GM12878 (cell line): ENCODE results near the gene CAMTA1. TPM values are rescaled to one million over a fixed set of nuclear protein-coding genes. Genes with fewer than 3 reads are reported as not detected.

Source experiments
- ATAC-seq: fragments of 200-7000 bp; cut with Tn5 transposase; 3 replicates; pipeline ENCODE4 v1.9.1; 2020; ENCODE audit warnings: mild to moderate bottlenecking, moderate library complexity
- BruUV-seq: library from RNA; stranded (reverse); fragments of 400-500 nt; replicated peaks from 2 replicates; lab custom pipeline; 2021; lab: Mats Ljungman, UMichigan
- CTCF ChIA-PET: fragments of 300-600 bp; sonication (Branson Sonifier 250); formaldehyde crosslinking; extraction: SDS; loops from one replicate; lab custom pipeline; 2021; ENCODE audit warnings: inconsistent platforms; lab: Yijun Ruan, JAX
- POLR2A ChIA-PET: fragments of 350-600 bp; formaldehyde crosslinking; extraction: SDS; loops from one replicate; lab custom pipeline; 2021; ENCODE audit warnings: inconsistent platforms; lab: Charles Lee
- RAD21 ChIA-PET: fragments of 300-600 bp; sonication (Branson Sonifier 250); formaldehyde crosslinking; loops from one replicate; lab custom pipeline; 2023; ENCODE audit warnings: antibody characterized with exemption; ENCODE audit not compliant: unreplicated experiment; lab: Charles Lee
- SMC1A ChIA-PET: fragments of 300-600 bp; sonication (Branson Sonifier 250); formaldehyde crosslinking; loops from one replicate; lab custom pipeline; 2023; ENCODE audit not compliant: unreplicated experiment, uncharacterized antibody; lab: Charles Lee
- DNase-seq: peaks from one replicate; pipeline ENCODE4 v3.0.0-alpha.2; 2011; ENCODE audit warnings: low read depth, low spot score
- FAIRE-seq: peaks from 3 replicates; lab custom pipeline; 2011; peaks lifted over from hg19 to GRCh38; lab: Jason Lieb, UNC
- H2AFZ ChIP-seq: 2 replicates; pipeline ENCODE4 v1.6.0; 2011; ENCODE audit warnings: low read depth, low read length, control low read depth; ENCODE audit not compliant: control insufficient read depth
- H3K27ac ChIP-seq: 2 replicates; pipeline ENCODE4 v1.5.1; 2011; ENCODE audit warnings: control low read depth; ENCODE audit not compliant: control insufficient read depth, insufficient read depth
- H3K27me3 ChIP-seq, 2 experiments: replicated peaks in 1 of 2; 2 replicates each; pipeline versions ENCODE4 v1.6.0 to v1.6.1; 2011; ENCODE audit warnings: low read length in 1 of 2; ENCODE audit not compliant: control insufficient read depth in 2 of 2, insufficient read depth in 2 of 2
- H3K36me3 ChIP-seq, 2 experiments: 2 replicates each; pipeline ENCODE4 v1.5.1; 2011; ENCODE audit warnings: low read length in 1 of 2; ENCODE audit not compliant: control insufficient read depth in 2 of 2, insufficient read depth in 2 of 2
- H3K4me1 ChIP-seq: 2 replicates; pipeline ENCODE4 v1.6.1; 2011; ENCODE audit warnings: mild to moderate bottlenecking, low read length, moderate library complexity, mixed read lengths; ENCODE audit not compliant: control insufficient read depth, insufficient read depth
- H3K4me2 ChIP-seq: 2 replicates; pipeline ENCODE4 v1.6.0; 2011; ENCODE audit warnings: control low read depth; ENCODE audit not compliant: control insufficient read depth, insufficient read depth
- H3K4me3 ChIP-seq: fragments of 200-600 bp; sonication (generic); 2 replicates; pipeline ENCODE4 v1.5.1; 2016
- H3K79me2 ChIP-seq: 2 replicates; pipeline ENCODE4 v1.6.0; 2011; ENCODE audit warnings: low read length; ENCODE audit not compliant: control insufficient read depth, insufficient read depth
- H3K9ac ChIP-seq: 2 replicates; pipeline ENCODE4 v1.8.0; 2011; ENCODE audit warnings: low read length, control low read depth, mixed read lengths; ENCODE audit not compliant: control insufficient read depth, insufficient read depth
- H3K9me3 ChIP-seq: replicated peaks from 3 replicates; pipeline ENCODE4 v1.5.1; 2011; ENCODE audit warnings: mild to moderate bottlenecking, low read length; ENCODE audit not compliant: control insufficient read depth, insufficient read depth
- H4K20me1 ChIP-seq: 2 replicates; pipeline ENCODE4 v1.6.0; 2011; ENCODE audit not compliant: control insufficient read depth, insufficient read depth
- CREM ChIP-seq: IDR thresholded peaks from 2 replicates; pipeline ENCODE4 v1.6.1; 2014; ENCODE audit warnings: antibody characterized with exemption, low read depth
- PAX5 ChIP-seq: IDR thresholded peaks from 2 replicates; pipeline ENCODE4 v1.6.1; 2011; ENCODE audit warnings: low read depth, low read length, borderline replicate concordance
- POLR2AphosphoS5 ChIP-seq: IDR thresholded peaks from 2 replicates; pipeline ENCODE4 v1.6.1; 2011; ENCODE audit warnings: mild to moderate bottlenecking, low read length, inconsistent platforms
- RELA ChIP-seq: fragments of 450-650 bp; IDR thresholded peaks from 2 replicates; pipeline ENCODE4 v1.8.0; 2014; ENCODE audit warnings: borderline replicate concordance; ENCODE audit not compliant: partially characterized antibody
- SMARCA5 ChIP-seq: fragments of 450-650 bp; IDR thresholded peaks from 2 replicates; pipeline ENCODE4 v1.6.1; 2017; ENCODE audit warnings: mild to moderate bottlenecking
- YY1 ChIP-seq: IDR thresholded peaks from 2 replicates; pipeline ENCODE4 v1.6.1; 2011; ENCODE audit warnings: low read depth, mild to moderate bottlenecking, low read length
- ZBED1 ChIP-seq: IDR thresholded peaks from 2 replicates; pipeline ENCODE4 v1.6.1; 2016; ENCODE audit warnings: borderline replicate concordance
- ZNF274 ChIP-seq: IDR thresholded peaks from one replicate; pipeline ENCODE4 v1.8.0; 2011; ENCODE audit not compliant: insufficient read length, insufficient read depth
- ZZZ3 ChIP-seq: IDR thresholded peaks from 2 replicates; pipeline ENCODE4 v1.6.1; 2011; ENCODE audit warnings: low read depth; ENCODE audit not compliant: control insufficient read depth, insufficient read length
- WGBS: methylation state at CpG from one replicate; pipeline ENCODE4 v1.1.6; 2016; ENCODE audit warnings: low lambda C conversion rate; ENCODE audit not compliant: insufficient replicate concordance, insufficient coverage; ENCODE audit errors: missing lambda C conversion rate; 5-methylcytosine and 5-hydroxymethylcytosine counted together
- in situ Hi-C: fragments of 300-500 bp; cut with MboI; formaldehyde crosslinking; loops from 9 replicates; pipeline ENCODE4 v1.14.3; 2018; ENCODE audit warnings: mixed read lengths
- intact Hi-C: fragments of 100-400 bp; cut with micrococcal nuclease; formaldehyde crosslinking; loops from one replicate; pipeline ENCODE4 v1.14.2; 2022; ENCODE audit not compliant: unreplicated experiment
- polyA plus RNA-seq, 11 experiments: library from polyadenylated mRNA; depleted of rRNA in 4 of 11; unstranded in 6 of 11; stranded (reverse) in 5 of 11; fragments of >200 nt; fragmentation: Nextera tagmentation in 4 of 11; fragmentation: Illumina TruSeq in 1 of 11; extraction: Ambion mirVana in 4 of 11; extraction: Trizol in 1 of 11; gene quantifications; 1 replicate in 1 of 11; 2 replicates in 10 of 11; pipeline versions ENCODE4 v1.2.1 to v1.2.3, GENCODE V29; 2011 to 2016; ENCODE audit warnings: inconsistent platforms in 2 of 11, missing spikeins in 2 of 11, low read depth in 1 of 11
- total RNA-seq, 4 experiments: library from RNA; depleted of rRNA in 3 of 4; stranded (reverse); fragments of >200 nt in 3 of 4; fragmentation: Illumina TruSeq in 1 of 4; extraction: Trizol in 1 of 4; gene quantifications; 2 replicates each; pipeline versions ENCODE4 v1.2.1 to v1.2.3, GENCODE V29; 2013 to 2021
- TF ChIP-seq, protein P1 (sequence below): fragments of 450-650 bp; IDR thresholded peaks from 2 replicates; pipeline ENCODE4 v1.6.1; 2018; ENCODE audit warnings: borderline replicate concordance, mild to moderate bottlenecking; ENCODE audit not compliant: partially characterized antibody
- TF ChIP-seq, protein P2 (sequence below): fragments of 150-350 bp; IDR thresholded peaks from 2 replicates; pipeline ENCODE4 v1.6.1; 2014; ENCODE audit warnings: mild to moderate bottlenecking, low read depth, low read length
- TF ChIP-seq, protein P3 (sequence below): fragments of 450-650 bp; IDR thresholded peaks from 2 replicates; pipeline ENCODE4 v1.6.1; 2018; ENCODE audit warnings: mild to moderate bottlenecking, low read depth, moderate library complexity; ENCODE audit not compliant: partially characterized antibody

Gene CAMTA1
- total and polyA plus RNA-seq, 10 of the 15 experiments (the other 5 are each of a cell fraction or from before 2014, with no cell fraction given): 37.7 to 148 (median 76.4) TPM

DNA sequence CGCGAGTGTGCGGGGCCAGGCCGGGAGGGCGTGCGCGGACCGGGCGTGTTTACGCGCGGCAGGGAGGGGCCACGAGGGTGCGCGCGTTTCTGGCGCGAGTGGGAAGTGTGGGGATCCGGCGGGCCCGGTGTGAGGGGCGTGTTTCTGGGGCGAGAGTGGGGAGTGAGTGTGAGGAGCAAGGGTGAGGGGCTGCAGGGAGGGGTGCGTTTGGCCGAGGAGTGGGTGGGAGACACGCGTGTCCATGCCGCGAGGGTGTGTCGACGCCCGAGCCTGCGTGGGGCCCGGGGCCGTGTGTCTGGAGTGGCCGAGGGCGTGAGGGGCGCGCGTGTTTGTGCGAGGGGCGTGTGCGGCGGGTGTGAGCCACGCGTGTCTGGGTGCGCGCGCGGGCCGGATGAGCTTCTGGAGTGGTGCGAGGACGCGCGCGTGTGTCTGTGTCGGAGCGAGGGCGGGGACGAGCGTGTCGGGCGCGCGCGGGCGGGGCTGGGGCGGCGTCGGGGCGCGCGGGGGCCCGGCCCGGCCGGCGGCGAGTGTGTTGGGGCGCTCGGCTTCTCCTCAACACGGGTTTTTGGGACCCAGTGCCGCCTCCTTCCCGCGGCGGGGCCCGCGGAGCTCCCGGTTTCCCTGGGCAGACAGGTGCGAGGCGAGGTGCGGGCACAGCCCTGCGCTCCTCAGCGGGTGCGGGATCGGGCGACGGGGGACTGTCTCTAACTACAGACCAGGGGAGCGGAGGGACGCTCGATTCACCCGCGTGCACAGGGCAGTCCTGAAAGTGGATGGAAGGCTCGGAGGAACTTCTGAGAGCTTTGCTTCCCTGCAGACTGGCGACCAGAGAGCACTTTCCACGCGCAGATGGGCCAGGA is 920.0 kb downstream of the CAMTA1 start:
- TF ChIP-seq POLR2AphosphoS5 (no peak), ZZZ3 (no peak), ZNF274 (no peak), ZBED1 (no peak), CREM (no peak), YY1 (no peak), SMARCA5 (no peak), RELA (no peak), PAX5 (no peak)
- TF ChIP-seq, protein P1, sequence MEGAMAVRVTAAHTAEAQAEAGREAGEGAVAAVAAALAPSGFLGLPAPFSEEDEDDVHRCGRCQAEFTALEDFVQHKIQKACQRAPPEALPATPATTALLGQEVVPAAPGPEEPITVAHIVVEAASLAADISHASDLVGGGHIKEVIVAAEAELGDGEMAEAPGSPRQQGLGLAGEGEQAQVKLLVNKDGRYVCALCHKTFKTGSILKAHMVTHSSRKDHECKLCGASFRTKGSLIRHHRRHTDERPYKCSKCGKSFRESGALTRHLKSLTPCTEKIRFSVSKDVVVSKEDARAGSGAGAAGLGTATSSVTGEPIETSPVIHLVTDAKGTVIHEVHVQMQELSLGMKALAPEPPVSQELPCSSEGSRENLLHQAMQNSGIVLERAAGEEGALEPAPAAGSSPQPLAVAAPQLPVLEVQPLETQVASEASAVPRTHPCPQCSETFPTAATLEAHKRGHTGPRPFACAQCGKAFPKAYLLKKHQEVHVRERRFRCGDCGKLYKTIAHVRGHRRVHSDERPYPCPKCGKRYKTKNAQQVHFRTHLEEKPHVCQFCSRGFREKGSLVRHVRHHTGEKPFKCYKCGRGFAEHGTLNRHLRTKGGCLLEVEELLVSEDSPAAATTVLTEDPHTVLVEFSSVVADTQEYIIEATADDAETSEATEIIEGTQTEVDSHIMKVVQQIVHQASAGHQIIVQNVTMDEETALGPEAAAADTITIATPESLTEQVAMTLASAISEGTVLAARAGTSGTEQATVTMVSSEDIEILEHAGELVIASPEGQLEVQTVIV: no peak
- TF ChIP-seq, protein P2, sequence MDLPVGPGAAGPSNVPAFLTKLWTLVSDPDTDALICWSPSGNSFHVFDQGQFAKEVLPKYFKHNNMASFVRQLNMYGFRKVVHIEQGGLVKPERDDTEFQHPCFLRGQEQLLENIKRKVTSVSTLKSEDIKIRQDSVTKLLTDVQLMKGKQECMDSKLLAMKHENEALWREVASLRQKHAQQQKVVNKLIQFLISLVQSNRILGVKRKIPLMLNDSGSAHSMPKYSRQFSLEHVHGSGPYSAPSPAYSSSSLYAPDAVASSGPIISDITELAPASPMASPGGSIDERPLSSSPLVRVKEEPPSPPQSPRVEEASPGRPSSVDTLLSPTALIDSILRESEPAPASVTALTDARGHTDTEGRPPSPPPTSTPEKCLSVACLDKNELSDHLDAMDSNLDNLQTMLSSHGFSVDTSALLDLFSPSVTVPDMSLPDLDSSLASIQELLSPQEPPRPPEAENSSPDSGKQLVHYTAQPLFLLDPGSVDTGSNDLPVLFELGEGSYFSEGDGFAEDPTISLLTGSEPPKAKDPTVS: no peak
- TF ChIP-seq, protein P3, sequence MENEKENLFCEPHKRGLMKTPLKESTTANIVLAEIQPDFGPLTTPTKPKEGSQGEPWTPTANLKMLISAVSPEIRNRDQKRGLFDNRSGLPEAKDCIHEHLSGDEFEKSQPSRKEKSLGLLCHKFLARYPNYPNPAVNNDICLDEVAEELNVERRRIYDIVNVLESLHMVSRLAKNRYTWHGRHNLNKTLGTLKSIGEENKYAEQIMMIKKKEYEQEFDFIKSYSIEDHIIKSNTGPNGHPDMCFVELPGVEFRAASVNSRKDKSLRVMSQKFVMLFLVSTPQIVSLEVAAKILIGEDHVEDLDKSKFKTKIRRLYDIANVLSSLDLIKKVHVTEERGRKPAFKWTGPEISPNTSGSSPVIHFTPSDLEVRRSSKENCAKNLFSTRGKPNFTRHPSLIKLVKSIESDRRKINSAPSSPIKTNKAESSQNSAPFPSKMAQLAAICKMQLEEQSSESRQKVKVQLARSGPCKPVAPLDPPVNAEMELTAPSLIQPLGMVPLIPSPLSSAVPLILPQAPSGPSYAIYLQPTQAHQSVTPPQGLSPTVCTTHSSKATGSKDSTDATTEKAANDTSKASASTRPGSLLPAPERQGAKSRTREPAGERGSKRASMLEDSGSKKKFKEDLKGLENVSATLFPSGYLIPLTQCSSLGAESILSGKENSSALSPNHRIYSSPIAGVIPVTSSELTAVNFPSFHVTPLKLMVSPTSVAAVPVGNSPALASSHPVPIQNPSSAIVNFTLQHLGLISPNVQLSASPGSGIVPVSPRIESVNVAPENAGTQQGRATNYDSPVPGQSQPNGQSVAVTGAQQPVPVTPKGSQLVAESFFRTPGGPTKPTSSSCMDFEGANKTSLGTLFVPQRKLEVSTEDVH: no peak
- in situ Hi-C loops: no loop called here
- no TSS peak for BruUV-seq
- CTCF ChIA-PET: no interaction called here
- SMC1A ChIA-PET: no interaction called here
- Histone ChIP-seq H3K27me3 (0 out of 4 replicates have a peak, but pooled peaks cover 0 to 3% of the 10 kb centered on the region in 2 experiments), H4K20me1 (no peaks in the 10 kb centered on the region), H3K9me3 (no peaks in the 10 kb centered on the region), H3K27ac (no peak overlapping the region), H2AFZ (no peak overlapping the region), H3K9ac (no peak overlapping the region), H3K36me3 (no peaks in the 10 kb centered on the region), H3K79me2 (no peaks in the 10 kb centered on the region), H3K4me1 (no peaks in the 10 kb centered on the region), H3K4me2 (no peak overlapping the region), H3K4me3 (no peak overlapping the region)
- no peak for DNase-seq
- intact Hi-C loops: no loop called here
- no peak for FAIRE-seq
- 40% methylated on average over 53 of the region's 106 CpGs for WGBS
- RAD21 ChIA-PET: no interaction called here
- no peak for ATAC-seq
- POLR2A ChIA-PET: no interaction called here
